Mesendoderm (in vitro differentiated cells): ENCODE data around the gene ASB5.

Source experiments
- DNase-seq: peaks from one replicate; pipeline ENCODE4 v3.0.0; 2013
- H2AK5ac ChIP-seq: 2 replicates; pipeline ENCODE4 v1.6.1; 2013; ENCODE audit warnings: low read length, inconsistent platforms
- H2BK120ac ChIP-seq: 2 replicates; pipeline ENCODE4 v1.6.1; 2013; ENCODE audit warnings: low read depth, mild to moderate bottlenecking, low read length, moderate library complexity, mixed read lengths
- H2BK15ac ChIP-seq: replicated peaks from 2 replicates; pipeline ENCODE4 v1.6.1; 2013; ENCODE audit warnings: low read depth, mild to moderate bottlenecking, moderate library complexity
- H2BK5ac ChIP-seq: 2 replicates; pipeline ENCODE4 v1.6.1; 2013; ENCODE audit warnings: low read length, inconsistent platforms
- H3K18ac ChIP-seq: 2 replicates; pipeline ENCODE4 v1.6.1; 2013; ENCODE audit warnings: mild to moderate bottlenecking, low read length, mixed read lengths
- H3K23ac ChIP-seq: one replicate; pipeline ENCODE4 v1.6.1; 2013; ENCODE audit warnings: low read length
- H3K27ac ChIP-seq: 2 replicates; pipeline ENCODE4 v1.5.1; 2013; ENCODE audit warnings: low read depth, mild to moderate bottlenecking, inconsistent platforms, low read length, moderate library complexity
- H3K27me3 ChIP-seq: 2 replicates; pipeline ENCODE4 v1.6.1; 2013; ENCODE audit warnings: low read length, control low read depth, mild to moderate bottlenecking, inconsistent platforms; ENCODE audit not compliant: insufficient read depth, poor library complexity
- H3K36me3 ChIP-seq: 2 replicates; pipeline ENCODE4 v1.6.1; 2013; ENCODE audit warnings: low read length, inconsistent platforms; ENCODE audit not compliant: control insufficient read depth, insufficient read depth
- H3K4ac ChIP-seq: one replicate; pipeline ENCODE4 v1.6.1; 2013; ENCODE audit warnings: low read depth, mild to moderate bottlenecking, low read length, moderate library complexity
- H3K4me1 ChIP-seq: 2 replicates; pipeline ENCODE4 v1.6.1; 2013; ENCODE audit warnings: low read depth, low read length, inconsistent platforms; ENCODE audit not compliant: control insufficient read depth
- H3K4me2 ChIP-seq: 2 replicates; pipeline ENCODE4 v1.6.1; 2013; ENCODE audit warnings: low read length
- H3K4me3 ChIP-seq: 2 replicates; pipeline ENCODE4 v1.5.1; 2013; ENCODE audit warnings: mild to moderate bottlenecking, low read length
- H3K56ac ChIP-seq: one replicate; pipeline ENCODE4 v1.6.1; 2013; ENCODE audit warnings: low read length
- H3K79me1 ChIP-seq: 2 replicates; pipeline ENCODE4 v1.6.1; 2013; ENCODE audit warnings: low read length, inconsistent platforms
- H3K79me2 ChIP-seq: 2 replicates; pipeline ENCODE4 v1.6.1; 2013; ENCODE audit warnings: mild to moderate bottlenecking, low read length; ENCODE audit not compliant: control insufficient read depth, insufficient read depth
- H3K9ac ChIP-seq: 2 replicates; pipeline ENCODE4 v1.6.1; 2013; ENCODE audit warnings: low read length, inconsistent platforms
- H4K5ac ChIP-seq: one replicate; pipeline ENCODE4 v1.6.1; 2013; ENCODE audit warnings: low read length
- H4K8ac ChIP-seq: one replicate; pipeline ENCODE4 v1.6.1; 2013; ENCODE audit warnings: low read depth, mild to moderate bottlenecking, control low read depth, low read length, moderate library complexity
- WGBS: extraction: QIAGEN DNeasy Blood & Tissue Kit; methylation state at CpG from one replicate; pipeline ENCODE4 v1.1.7; 2013; ENCODE audit warnings: low lambda C conversion rate, missing lambda C conversion rate; ENCODE audit not compliant: insufficient coverage; ENCODE audit errors: extremely low coverage; 5-methylcytosine and 5-hydroxymethylcytosine counted together

The ASB5 gene

DNA sequence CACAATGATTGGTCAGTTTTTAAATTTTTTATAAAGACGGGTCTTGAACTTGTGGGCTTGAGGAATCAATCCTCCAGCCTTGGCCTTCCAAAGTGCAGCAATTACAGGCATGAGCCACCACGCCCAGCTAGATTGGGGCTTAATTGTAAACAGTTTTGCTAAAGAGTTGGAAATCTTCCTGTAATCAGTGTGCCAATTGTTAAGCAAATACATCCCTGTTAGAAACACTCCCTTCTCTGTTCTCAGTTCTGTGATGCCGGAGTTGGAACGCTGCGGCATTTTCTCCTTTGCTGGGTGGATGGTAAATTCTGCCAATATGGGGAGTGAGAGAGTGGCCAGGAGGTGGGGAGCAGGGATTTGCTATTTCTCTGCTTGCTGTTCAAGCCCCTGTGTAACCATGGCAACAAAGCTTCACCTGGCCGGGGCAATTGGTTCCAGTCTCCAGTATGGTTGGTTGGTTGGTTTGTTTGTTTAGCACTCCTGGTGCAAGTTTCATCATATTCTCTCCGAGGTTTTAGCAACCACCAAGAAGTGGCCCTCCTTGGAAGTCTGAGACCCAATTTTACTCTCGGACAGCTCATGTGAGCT is 70.6 kb downstream of the ASB5 start:
- Histone ChIP-seq H4K5ac (no peak overlapping the region), H3K23ac (no peak overlapping the region), H2BK120ac (no peak overlapping the region), H3K9ac (no peak overlapping the region), H2AK5ac (no peak overlapping the region), H3K56ac (no peak overlapping the region), H3K4me1 (no peaks in the 10 kb centered on the region), H2BK5ac (no peak overlapping the region), H3K79me2 (no peaks in the 10 kb centered on the region), H3K4ac (no peak overlapping the region), H3K18ac (no peak overlapping the region), H3K27me3 (no peaks in the 10 kb centered on the region), H3K79me1 (no peaks in the 10 kb centered on the region), H3K27ac (no peak overlapping the region), H3K4me3 (no peak overlapping the region), H3K36me3 (no peaks in the 10 kb centered on the region), H4K8ac (no peak overlapping the region), H3K4me2 (no peak overlapping the region), H2BK15ac (no peak overlapping the region)
- no CpG with 5 or more reads among the region's 8 CpGs for WGBS
- DNase-seq: peak; percentile 35

DNA sequence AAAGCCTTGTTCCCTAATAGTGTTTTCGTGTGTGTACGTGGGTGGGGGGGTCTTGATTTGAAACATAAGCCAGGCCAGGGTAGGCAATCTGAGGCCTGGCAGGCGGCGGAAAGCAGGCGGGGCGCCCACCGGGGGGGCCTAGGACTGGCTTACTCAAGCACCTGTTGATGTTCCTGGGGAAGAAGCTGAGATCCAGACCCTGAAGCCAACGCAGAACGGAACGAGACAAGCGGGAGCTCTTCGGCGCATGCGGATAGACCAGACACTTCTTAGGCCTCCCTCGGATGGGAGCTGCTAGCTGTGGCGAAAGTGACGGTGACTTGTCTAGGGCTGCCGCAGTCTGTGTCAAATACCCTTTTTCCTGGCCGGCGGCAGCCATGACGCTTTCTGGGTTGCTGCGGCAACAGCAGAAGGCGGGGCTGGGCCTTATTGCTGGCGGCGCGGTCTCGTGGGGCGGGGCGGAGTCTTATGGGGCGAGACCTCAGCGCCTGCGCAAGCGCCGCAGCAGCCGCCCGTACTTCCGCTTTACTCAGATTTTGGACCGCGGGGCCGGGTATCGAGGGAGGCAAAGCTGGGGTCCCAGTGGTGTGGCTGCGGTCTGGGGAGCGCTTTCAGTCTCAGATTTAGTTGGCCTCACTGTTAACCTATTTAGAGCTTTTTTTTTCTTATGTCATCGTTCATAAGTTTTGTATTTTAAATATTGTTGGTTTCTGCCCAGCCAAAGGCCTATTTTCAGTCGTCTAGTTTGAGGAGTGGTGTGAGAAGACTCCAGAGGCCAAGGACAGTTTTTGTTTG is 73.6 kb downstream of the ASB5 start, which contains the start of gene SPATA4:
Gene SPATA4, minus strand, starts transcription at position 402 of the 795 bp plus-strand sequence. Its CDS starts 23 bp downstream, at position 379.
- H2AK5ac ChIP-seq: no peak within 1 kb of the TSS
- H3K79me2 ChIP-seq: no peaks in the 10 kb centered on the region
- no peak within 1 kb of the TSS for H3K27ac ChIP-seq
- H3K4me3 ChIP-seq: peak within 1 kb of the TSS; percentile 50
- H4K8ac ChIP-seq: no peak within 1 kb of the TSS
- H3K18ac ChIP-seq: no peak within 1 kb of the TSS
- peak within 1 kb of the TSS; percentile 56 for H3K9ac ChIP-seq
- no peaks in the 10 kb centered on the region for H3K27me3 ChIP-seq
- H2BK15ac ChIP-seq: no peak within 1 kb of the TSS
- DNase-seq: peak; percentile 97
- WGBS: no CpG with 5 or more reads among the region's 45 CpGs
- no peak within 1 kb of the TSS for H4K5ac ChIP-seq
- H3K4ac ChIP-seq: no peak within 1 kb of the TSS
- no peak within 1 kb of the TSS for H2BK120ac ChIP-seq
- no peaks in the 10 kb centered on the region for H3K79me1 ChIP-seq
- no peak within 1 kb of the TSS for H3K23ac ChIP-seq
- H3K56ac ChIP-seq: peak within 1 kb of the TSS; percentile 71
- H3K4me1 ChIP-seq: no peaks in the 10 kb centered on the region
- peak within 1 kb of the TSS; percentile 91 for H3K4me2 ChIP-seq
- no peaks in the 10 kb centered on the region for H3K36me3 ChIP-seq
- no peak within 1 kb of the TSS for H2BK5ac ChIP-seq

DNA sequence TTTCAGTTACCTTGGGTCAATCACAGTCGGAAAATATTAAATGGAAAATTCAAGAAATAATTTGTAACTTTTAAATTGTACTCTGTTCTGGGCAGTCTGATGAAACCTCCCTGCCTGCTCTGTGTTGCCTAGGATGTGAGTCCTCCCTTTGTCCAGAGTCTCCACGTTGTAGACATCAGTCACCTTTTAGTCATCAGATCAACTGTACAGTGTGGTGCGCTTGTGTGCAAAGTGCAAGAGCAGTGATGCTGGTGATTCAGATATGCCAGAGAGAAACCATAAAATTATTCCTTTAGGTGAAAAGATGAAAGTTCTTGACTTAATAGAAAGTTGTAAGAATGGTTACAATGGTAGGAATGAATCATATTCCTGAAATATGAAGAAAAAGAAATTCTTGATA is 75.1 kb downstream of the ASB5 start:
- Histone ChIP-seq H2BK5ac (no peak overlapping the region), H3K9ac (no peak overlapping the region), H3K23ac (no peak overlapping the region), H3K36me3 (no peaks in the 10 kb centered on the region), H3K79me1 (no peaks in the 10 kb centered on the region), H3K27ac (no peak overlapping the region), H3K4ac (no peak overlapping the region), H2BK15ac (no peak overlapping the region), H3K27me3 (no peaks in the 10 kb centered on the region), H3K4me1 (no peaks in the 10 kb centered on the region), H4K8ac (no peak overlapping the region), H2AK5ac (no peak overlapping the region), H3K18ac (no peak overlapping the region), H3K56ac (no peak overlapping the region), H3K4me2 (no peak overlapping the region), H3K4me3 (no peak overlapping the region), H2BK120ac (no peak overlapping the region), H3K79me2 (no peaks in the 10 kb centered on the region), H4K5ac (no peak overlapping the region)
- no peak for DNase-seq
- no CpG with 5 or more reads among the region's 3 CpGs for WGBS

DNA sequence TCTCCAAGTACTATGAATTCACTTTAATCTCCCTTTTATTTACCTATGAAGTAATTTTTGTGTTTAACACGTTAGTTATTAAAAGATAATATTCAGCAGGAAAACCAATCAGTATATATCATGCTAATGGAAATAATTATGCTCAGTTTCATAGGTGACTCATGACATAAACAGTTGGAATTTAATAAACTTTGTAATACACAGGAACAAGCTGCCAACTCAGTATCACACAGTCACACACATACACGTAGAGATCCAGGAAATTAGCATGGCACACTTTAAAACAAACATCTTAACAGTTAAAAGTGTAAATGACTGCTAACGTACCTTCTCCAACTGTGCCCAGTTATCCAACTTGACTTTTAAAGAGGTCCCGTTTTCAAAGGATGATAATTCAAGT is 75.9 kb downstream of the ASB5 start:
- no peak overlapping the region for H3K4me3 ChIP-seq
- no peak overlapping the region for H3K18ac ChIP-seq
- no peaks in the 10 kb centered on the region for H3K36me3 ChIP-seq
- no CpG with 5 or more reads among the region's 4 CpGs for WGBS
- no peak overlapping the region for H4K8ac ChIP-seq
- no peak overlapping the region for H3K27ac ChIP-seq
- H3K23ac ChIP-seq: no peak overlapping the region
- H2BK15ac ChIP-seq: no peak overlapping the region
- H4K5ac ChIP-seq: no peak overlapping the region
- no peak overlapping the region for H3K4ac ChIP-seq
- no peaks in the 10 kb centered on the region for H3K79me2 ChIP-seq
- no peak overlapping the region for H3K9ac ChIP-seq
- no peaks in the 10 kb centered on the region for H3K79me1 ChIP-seq
- H2BK5ac ChIP-seq: no peak overlapping the region
- DNase-seq: no peak
- H3K4me2 ChIP-seq: no peak overlapping the region
- no peaks in the 10 kb centered on the region for H3K4me1 ChIP-seq
- H3K27me3 ChIP-seq: no peaks in the 10 kb centered on the region
- H3K56ac ChIP-seq: no peak overlapping the region
- H2BK120ac ChIP-seq: no peak overlapping the region
- no peak overlapping the region for H2AK5ac ChIP-seq

- Histone ChIP-seq H3K4me3 (no peak overlapping the region), H2BK15ac (no peak overlapping the region), H3K4me2 (no peak overlapping the region), H4K5ac (no peak overlapping the region), H3K27me3 (no peaks in the 10 kb centered on the region), H2AK5ac (no peak overlapping the region), H3K36me3 (no peaks in the 10 kb centered on the region), H3K18ac (no peak overlapping the region), H3K79me1 (no peaks in the 10 kb centered on the region), H3K4ac (no peak overlapping the region), H3K23ac (no peak overlapping the region), H3K9ac (no peak overlapping the region), H2BK120ac (no peak overlapping the region), H3K27ac (no peak overlapping the region), H3K4me1 (no peaks in the 10 kb centered on the region), H4K8ac (no peak overlapping the region), H3K79me2 (no peaks in the 10 kb centered on the region), H2BK5ac (no peak overlapping the region), H3K56ac (no peak overlapping the region)
- DNase-seq: no peak
- WGBS: no CpG with 5 or more reads among the region's 1 CpG
These were observed 77.0 kb downstream of the ASB5 start for GRCh38 chr4:176191974-176192373.
